HG03097 (cell line): ENCODE results near the gene TGFBR2.
A peak's percentile ranks its signal among the peaks of the same experiment; 100 is the strongest.

Experiments used
- ATAC-seq: cut with Tn5 transposase; IDR thresholded peaks from one replicate; pipeline ENCODE4 v1.9.1; 2021; ENCODE audit not compliant: unreplicated experiment, low FRiP score

The TGFBR2 gene

GRCh38 chr3:30606301-30607031 is at the start of gene TGFBR2:
TSS of gene TGFBR2 (plus strand) at chr3:30606601. CDS start at chr3:30606884, 283 bp downstream.
- ATAC-seq: peak; percentile 80

- ATAC-seq: no peak
These were observed 48.6 kb upstream of the TGFBR2 start for GRCh38 chr3:30557746-30558303.

GRCh38 chr3:30563956-30564355 is 42.4 kb upstream of the TGFBR2 start:
- ATAC-seq: no peak

- ATAC-seq: no peak
These were observed 39.2 kb upstream of the TGFBR2 start for GRCh38 chr3:30567139-30567753.

- ATAC-seq: no peak
These were observed 29.5 kb upstream of the TGFBR2 start for GRCh38 chr3:30576946-30577345.

GRCh38 chr3:30577788-30578187 is 28.6 kb upstream of the TGFBR2 start:
- ATAC-seq: no peak

- no peak for ATAC-seq
These were observed 27.9 kb upstream of the TGFBR2 start for GRCh38 chr3:30578479-30578878.

- no peak for ATAC-seq
These were observed 27.3 kb upstream of the TGFBR2 start for GRCh38 chr3:30578986-30579579.

GRCh38 chr3:30581067-30581585 is 25.3 kb upstream of the TGFBR2 start:
- ATAC-seq: no peak

- no peak for ATAC-seq
These were observed 24.4 kb upstream of the TGFBR2 start for GRCh38 chr3:30581982-30582381.

- ATAC-seq: no peak
These were observed 22.4 kb upstream of the TGFBR2 start for GRCh38 chr3:30583973-30584372.

- ATAC-seq: no peak
These were observed 20.7 kb upstream of the TGFBR2 start for GRCh38 chr3:30585654-30586053.

- no peak for ATAC-seq
These were observed 20.1 kb upstream of the TGFBR2 start for GRCh38 chr3:30586096-30586805.

GRCh38 chr3:30586806-30587486 is 19.5 kb upstream of the TGFBR2 start:
- ATAC-seq: no peak

- ATAC-seq: no peak
These were observed 18.5 kb upstream of the TGFBR2 start for GRCh38 chr3:30587904-30588303.

- ATAC-seq: no peak
These were observed 10.2 kb upstream of the TGFBR2 start for GRCh38 chr3:30596152-30596551.

GRCh38 chr3:30597131-30597768 is 9.2 kb upstream of the TGFBR2 start:
- no peak for ATAC-seq

- ATAC-seq: no peak
These were observed 8.6 kb upstream of the TGFBR2 start for GRCh38 chr3:30597769-30598134.

- ATAC-seq: no peak
These were observed 7.5 kb upstream of the TGFBR2 start for GRCh38 chr3:30598668-30599545.
